GM19035 (cell line): ENCODE measurements around the gene S100A3.
"Not testable (repeated sequence)": the region's sequence is repeated elsewhere in the genome, so short reads cannot be mapped to it uniquely, and the experiment has no call there.

Experiments used
- ATAC-seq: cut with Tn5 transposase; IDR thresholded peaks from one replicate; pipeline ENCODE4 v1.9.1; 2021; ENCODE audit not compliant: unreplicated experiment

Gene S100A3

GRCh38 chr1:153548722-153549688 is at the start of gene S100A3:
TSS of gene S100A3 (minus strand) at chr1:153549258. CDS start at chr1:153548485, 773 bp downstream.
- ATAC-seq, result no peak

GRCh38 chr1:153598309-153599172 is 49.5 kb upstream of the S100A3 start:
- peak; percentile 92 for ATAC-seq

GRCh38 chr1:153597206-153597605 is 48.1 kb upstream of the S100A3 start:
- ATAC-seq, result no peak

GRCh38 chr1:153592748-153593147 is 43.7 kb upstream of the S100A3 start:
- ATAC-seq, result no peak

GRCh38 chr1:153588482-153588881 is 39.4 kb upstream of the S100A3 start:
- no peak for ATAC-seq

- ATAC-seq, result not testable (repeated sequence)
Observed at GRCh38 chr1:153588033-153588432, 39.0 kb upstream of the S100A3 start.

- no peak for ATAC-seq
Observed at GRCh38 chr1:153587314-153587713, 38.3 kb upstream of the S100A3 start.

- ATAC-seq, result no peak
Observed at GRCh38 chr1:153586347-153586746, 37.3 kb upstream of the S100A3 start.

- no peak for ATAC-seq
Observed at GRCh38 chr1:153585006-153585405, 35.9 kb upstream of the S100A3 start.

GRCh38 chr1:153583976-153584375 is 34.9 kb upstream of the S100A3 start:
- no peak for ATAC-seq

- ATAC-seq, result not testable (repeated sequence)
Observed at GRCh38 chr1:153583514-153583913, 34.5 kb upstream of the S100A3 start.

GRCh38 chr1:153582836-153583235 is 33.8 kb upstream of the S100A3 start:
- not testable (repeated sequence) for ATAC-seq

GRCh38 chr1:153578936-153579335 is 29.9 kb upstream of the S100A3 start:
- no peak for ATAC-seq

- ATAC-seq, result no peak
Observed at GRCh38 chr1:153578490-153578889, 29.4 kb upstream of the S100A3 start.

GRCh38 chr1:153577624-153578051 is 28.6 kb upstream of the S100A3 start:
- no peak for ATAC-seq

GRCh38 chr1:153577138-153577537 is 28.1 kb upstream of the S100A3 start:
- ATAC-seq, result no peak

- not testable (repeated sequence) for ATAC-seq
Observed at GRCh38 chr1:153575497-153575896, 26.4 kb upstream of the S100A3 start.

- not testable (repeated sequence) for ATAC-seq
Observed at GRCh38 chr1:153575081-153575491, 26.0 kb upstream of the S100A3 start.

- no peak for ATAC-seq
Observed at GRCh38 chr1:153573351-153573750, 24.3 kb upstream of the S100A3 start.

- ATAC-seq, result no peak
Observed at GRCh38 chr1:153572569-153573015, 23.5 kb upstream of the S100A3 start.

GRCh38 chr1:153571706-153572105 is 22.6 kb upstream of the S100A3 start:
- no peak for ATAC-seq
